GM21529 (cell line): ENCODE measurements around the gene ADAMTS10.
"Not testable (repeated sequence)": the region's sequence is repeated elsewhere in the genome, so short reads cannot be mapped to it uniquely, and the experiment has no call there.

Source experiments
- ATAC-seq: cut with Tn5 transposase; IDR thresholded peaks from one replicate; pipeline ENCODE4 v1.9.1; 2021; ENCODE audit not compliant: unreplicated experiment

Gene ADAMTS10

DNA sequence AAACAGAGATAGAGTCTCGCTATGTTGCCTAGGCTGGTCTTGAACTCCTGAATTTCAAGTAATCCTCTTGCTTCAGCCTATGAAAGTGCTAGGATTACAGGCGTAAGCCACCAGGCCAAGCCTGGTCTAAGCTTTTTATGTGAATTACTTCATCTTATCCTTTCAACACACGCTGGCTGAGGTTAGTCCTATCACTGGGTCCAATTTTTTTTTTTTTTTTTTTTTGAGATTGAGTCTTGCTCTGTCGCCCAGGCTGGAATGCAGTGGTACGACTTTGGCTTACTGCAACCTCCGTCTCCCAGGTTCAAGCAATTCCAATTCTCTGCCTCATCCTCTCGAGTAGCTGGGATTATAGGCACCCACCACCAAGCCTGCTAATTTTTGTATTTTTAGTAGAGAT, 43.7 kb downstream of the ADAMTS10 start:
- ATAC-seq = no peak

DNA sequence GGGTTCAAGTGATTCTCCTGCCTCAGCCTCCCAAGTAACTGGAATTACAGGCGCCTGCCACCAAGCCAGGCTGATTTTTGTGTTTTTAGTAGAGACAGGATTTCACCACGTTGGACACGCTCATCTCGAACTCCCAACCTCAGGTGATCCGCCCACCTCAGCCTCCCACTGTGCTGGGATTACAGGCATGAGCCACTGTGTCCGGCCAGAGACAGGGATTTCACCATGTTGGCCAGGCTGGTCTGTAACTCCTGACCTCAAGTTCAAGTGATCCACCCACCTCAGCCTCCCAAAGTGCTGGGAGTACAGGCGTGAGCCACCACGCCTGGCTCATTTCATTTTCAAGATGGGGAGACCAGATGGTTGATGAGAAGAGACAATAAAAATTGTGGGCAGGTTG, 45.6 kb downstream of the ADAMTS10 start:
- ATAC-seq = not testable (repeated sequence)

DNA sequence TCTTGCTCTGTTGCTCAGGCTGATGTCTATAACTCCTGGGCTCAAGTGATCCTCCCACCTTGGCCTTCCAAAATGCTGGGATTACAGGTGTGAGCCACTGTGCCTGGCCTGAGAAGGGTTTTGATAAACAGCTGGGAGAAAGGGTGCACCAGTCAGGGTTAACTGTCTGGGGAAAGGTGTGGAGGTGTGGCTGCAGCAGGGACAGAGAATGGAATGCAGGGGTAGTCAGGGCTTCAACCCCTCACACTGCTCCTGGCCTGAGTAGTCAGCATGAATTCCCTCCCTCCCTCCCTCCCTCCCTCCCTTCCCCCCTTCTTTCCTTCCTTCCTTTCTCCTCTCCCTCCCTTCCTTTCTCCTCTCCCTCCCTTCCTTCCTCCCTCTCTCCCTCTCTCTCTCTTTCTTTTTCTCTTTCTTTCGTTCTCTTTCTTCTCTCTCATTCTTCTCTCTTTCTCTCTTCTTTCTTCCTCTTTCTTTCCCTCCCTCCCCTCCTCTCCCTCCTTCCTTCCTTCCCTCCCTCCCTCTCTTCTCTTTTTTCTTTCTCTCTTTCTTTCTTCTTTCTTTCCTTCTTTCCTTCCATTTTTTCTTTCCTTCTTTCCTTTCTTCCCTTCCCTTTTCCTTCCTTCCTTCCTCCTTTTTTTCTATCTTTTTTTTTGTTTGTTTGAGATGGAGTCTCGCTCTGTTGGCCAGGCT, 49.3 kb downstream of the ADAMTS10 start:
- no peak for ATAC-seq

DNA sequence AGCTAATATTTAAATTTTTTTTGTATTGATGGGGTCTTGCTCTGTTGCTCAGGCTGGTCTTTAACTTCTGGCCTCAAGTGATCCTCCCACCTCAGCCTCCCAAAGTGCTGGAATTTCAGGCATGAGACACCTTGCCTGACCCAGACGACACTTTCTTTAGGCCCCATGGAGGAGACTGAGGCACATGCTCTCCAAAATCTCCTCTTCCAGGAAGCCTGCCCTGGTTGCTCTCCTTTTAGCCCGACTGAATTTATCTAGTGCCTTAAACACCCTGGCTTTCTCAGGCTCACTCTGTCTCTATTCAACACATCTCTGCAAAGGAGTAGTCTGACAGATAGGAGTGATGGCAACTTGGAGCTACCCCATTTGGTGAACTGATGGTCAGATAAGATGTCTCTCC, 52.2 kb downstream of the ADAMTS10 start:
- ATAC-seq = no peak

DNA sequence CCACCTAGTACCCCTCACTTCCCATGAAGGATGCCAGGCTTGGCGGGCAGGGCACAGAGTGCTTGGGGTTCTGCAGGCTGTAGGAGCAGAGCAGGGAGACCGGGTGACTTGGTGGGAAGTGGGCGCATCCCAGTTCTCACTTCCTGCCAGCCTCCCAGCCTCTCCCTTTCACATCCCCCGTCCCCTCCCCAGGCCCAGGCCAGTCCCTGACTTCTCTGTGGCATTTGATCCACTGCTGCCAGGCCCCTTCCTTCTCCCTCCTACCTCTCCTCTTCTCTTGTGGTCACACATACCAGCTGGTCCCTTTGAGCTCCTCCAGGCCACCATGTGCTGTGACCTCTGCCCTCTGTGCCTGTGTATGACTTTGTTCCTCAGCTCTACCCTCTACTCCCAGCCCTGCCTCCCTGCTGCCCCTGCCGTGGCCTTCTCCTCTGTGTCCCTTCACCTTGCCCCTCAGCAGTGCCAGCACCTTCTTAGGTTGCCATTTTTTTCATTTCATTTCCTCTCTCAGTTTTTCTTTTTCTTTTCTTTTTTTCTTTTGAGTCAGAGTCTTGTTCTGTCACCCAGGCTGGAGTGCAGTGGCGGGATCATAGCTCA, 52.8 kb downstream of the ADAMTS10 start:
- no peak for ATAC-seq

DNA sequence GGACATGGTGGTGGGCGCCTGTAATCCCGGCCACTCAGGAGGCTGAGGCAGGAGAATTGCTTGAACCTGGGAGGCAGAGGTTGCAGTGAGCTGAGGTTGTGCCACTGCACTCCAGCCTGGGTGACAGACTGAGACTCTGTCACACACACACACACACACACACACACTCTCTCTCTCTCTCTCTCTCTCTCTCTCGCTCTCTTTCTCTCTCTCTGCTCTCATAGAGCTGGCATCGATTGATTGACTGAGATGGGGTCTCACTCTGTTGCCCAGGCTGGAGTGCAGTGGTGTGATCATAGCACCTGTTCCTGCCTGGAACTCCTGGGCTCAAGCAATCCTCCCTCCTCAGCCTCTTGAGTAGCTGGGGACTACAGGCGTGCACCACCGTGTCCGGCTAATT, 56.8 kb downstream of the ADAMTS10 start:
- not testable (repeated sequence) for ATAC-seq

DNA sequence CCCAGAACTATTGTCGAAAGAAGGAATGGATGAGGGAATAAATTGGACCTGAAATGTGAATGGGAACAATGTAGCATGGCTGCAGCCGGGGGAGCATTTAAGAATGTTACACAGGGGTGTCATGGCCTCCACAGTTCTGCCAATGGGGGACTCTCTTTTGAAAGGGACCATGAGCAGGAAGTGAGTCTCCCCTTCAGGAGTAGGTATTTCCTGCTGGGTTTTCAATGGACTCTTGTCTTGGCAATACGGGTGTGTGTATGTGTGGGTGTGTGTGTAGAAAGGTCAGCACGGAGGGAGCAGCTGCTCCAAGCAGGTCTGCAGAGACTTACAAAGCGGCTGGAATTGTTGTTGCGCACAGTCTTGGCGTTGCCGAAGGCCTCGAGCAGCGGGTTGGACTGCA, 57.7 kb downstream of the ADAMTS10 start:
- ATAC-seq = no peak

DNA sequence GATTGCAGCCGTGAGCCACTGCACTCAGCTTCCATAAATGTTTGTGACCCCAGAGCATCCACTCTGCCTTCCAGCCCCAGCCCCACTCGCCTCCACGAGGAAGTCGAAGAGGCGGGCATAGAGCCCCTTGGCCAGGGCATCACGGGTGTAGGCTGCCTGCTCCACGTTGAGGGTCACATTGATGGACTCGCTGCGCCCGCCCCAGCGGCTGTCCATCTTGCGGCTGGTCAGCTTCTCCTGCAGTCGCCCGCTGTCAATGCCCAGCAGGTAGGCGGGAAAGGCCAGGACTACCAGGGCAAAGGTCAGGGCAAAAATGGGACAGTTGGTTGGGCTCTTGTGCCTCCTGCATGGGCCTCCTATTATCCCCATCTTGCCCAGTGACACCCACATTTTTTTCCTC, 60.4 kb downstream of the ADAMTS10 start:
- no peak for ATAC-seq

DNA sequence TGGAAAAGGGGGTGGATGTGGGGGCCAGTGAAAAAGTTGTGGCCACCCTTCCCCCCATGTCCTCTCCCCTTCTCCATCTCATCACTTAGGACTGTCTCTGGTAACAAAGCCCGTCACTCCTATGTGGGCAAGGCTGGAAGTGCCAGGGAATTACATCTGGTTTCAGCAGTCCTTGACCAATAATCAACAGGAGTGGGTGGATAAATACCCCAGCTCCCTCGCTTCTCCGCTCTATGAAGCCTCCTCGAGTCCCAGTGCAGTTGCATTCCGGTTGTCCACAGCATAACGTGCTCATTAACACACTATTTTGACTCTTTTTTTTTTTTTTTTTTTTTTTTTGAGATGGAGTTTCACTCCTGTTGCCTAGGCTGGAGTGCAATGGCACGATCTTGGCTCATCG, 64.8 kb downstream of the ADAMTS10 start:
- ATAC-seq = no peak

DNA sequence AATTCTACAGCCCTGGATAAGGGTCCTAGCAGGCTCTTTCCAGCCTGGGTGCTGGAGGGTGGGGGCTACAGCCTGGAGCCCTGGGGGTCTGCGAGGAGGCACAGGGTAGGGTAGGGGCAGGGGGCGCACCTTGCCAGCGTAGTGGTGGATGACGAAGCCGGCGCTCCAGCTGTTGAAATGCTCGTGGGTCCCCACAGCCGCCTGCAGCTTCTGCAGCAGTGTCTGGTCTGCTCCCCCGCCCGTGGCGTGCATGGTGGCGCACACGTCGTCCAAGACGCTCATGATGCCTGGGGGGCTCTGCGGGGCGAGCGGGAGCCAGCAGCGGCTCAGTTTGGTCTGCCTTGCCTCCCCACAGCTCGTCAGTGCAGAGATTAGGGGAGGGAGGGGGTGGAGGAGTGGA, 66.3 kb downstream of the ADAMTS10 start:
- ATAC-seq = no peak

DNA sequence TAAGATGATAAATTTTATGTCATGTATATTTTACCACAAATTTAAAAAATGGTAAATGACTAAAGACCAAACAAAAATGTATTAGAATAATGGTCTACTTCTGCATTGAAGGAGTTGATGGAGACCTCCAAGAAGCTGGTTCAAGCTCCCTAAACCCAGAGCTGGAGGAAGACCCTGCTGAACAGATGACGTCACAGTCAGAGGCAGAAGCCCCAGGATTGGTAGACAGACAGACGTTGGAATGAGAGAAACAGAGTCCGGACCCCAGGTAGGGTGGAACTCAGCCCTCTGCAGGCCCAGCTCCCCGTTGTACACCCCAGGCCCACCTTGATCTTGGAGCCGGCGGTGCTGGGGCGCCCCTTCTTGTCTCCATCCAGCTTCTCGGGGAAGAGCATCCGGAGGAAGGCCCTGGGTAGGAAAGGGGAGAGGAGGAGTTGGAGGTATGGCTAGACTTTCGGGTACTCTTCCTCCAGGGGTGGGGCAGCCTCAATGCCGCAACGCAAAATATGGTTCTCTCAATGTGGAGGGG, 70.8 kb downstream of the ADAMTS10 start:
- no peak for ATAC-seq

DNA sequence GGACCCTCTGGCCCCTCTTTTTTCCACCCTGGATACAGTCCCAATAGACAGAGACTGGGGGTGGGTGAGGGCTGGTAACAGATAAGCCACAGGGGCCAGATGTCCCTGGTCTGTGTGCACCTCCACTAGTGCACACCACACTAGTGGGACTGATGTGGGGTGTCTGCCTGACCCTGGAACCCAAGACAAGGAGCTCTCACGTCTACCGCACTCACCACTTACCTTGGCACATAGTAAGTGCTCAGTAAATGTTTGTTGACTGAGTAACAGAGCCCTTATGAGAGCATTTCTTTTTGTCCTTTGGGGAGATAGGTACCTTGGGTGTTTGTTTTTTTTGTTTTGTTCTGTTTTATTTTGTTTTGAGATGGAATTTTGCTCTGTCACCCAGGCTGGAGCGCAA, 73.4 kb downstream of the ADAMTS10 start:
- ATAC-seq = no peak

DNA sequence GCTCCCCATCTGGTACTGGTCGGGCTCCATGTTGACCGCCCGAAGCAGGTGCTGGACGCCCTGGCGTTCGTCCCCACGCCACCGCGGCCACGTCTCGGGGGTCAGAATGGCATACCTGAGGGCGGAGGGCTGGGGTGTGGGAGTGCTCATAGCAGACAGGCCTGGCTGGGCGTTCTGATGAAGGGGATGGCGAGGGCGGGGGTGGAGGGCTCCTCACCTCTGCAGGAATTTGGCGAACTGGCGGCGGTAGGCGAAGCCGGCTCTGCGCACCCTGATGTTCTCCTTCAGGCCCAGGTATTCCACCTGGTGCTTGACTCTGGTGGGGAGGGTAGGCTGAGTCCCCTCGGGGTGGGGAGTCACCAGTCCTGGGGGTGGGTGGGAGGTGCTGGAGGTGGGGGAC, 74.2 kb downstream of the ADAMTS10 start:
- no peak for ATAC-seq

DNA sequence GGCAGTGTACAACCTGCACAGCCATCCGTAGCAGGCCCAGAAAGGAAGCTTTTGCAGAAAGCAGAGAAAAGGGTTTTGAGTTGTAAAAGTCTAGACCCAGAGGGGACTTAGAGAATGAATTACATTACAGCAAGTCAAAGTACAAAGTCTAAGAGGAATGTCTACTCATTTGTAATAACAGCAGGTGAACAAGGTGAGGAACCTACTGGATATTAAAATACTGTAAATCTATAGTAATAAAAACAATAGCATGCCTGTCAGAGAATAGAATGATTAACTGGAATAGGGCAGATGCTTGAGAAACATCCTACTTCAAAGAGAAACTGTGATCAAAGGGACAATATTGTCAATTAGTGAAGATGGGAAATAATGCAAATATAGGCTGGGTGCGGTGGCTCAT, 78.3 kb downstream of the ADAMTS10 start:
- ATAC-seq = no peak

DNA sequence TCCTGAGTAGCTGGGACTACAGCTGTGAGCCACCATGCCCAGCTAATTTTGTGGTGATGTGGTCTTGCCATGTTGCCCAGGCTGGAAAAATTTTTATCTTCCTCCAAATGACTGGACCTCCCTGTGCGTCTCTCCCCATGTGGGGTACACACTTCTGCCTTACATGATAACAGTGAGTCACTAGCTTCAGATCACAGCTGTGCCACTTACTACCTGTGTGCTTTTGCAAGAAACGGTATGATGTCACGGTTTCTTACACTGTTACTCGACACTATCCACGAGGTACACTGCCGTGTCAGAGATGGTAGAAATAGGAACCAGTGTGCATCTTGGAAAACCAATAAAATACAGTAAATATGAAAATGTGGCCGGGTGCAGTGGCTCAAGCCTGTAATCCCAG, 79.0 kb downstream of the ADAMTS10 start:
- ATAC-seq = no peak
